SK-N-MC (cell line): ENCODE measurements around the gene ATG13.

Experiments used
- EZH2 ChIP-seq: fragments of 200-600 bp; sonication (generic); IDR thresholded peaks from one replicate; pipeline ENCODE4 v1.6.1; 2017; ENCODE audit warnings: antibody characterized with exemption
- FOXP2 ChIP-seq: optimal IDR thresholded peaks from 2 replicates; pipeline ENCODE3; 2011; ENCODE audit warnings: mild to moderate bottlenecking, moderate library complexity; ENCODE audit not compliant: insufficient read depth; ENCODE audit errors: extremely low read length, control extremely low read depth

DNA sequence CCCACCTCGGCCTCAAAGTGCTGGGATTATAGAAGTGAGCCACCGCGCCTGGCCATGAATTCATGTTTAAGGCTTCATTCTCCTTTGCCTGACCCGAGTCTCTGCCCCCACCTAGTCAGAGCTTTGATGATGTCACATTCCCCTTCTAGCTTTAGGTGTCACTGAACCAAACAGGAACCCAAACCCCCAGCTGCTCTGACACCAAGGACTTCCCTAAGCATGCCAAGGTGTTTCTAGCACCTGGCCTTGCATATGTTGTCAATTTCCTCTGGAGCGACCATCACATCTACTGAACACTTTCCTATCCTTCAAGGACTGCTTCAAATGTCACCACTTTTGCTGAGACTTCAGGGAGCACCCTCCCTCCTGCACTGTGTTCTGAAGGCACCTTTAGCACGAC, 103.9 kb downstream of the ATG13 start:
- no peak for TF ChIP-seq EZH2
- TF ChIP-seq FOXP2 = no peak
